Right cardiac atrium (tissue), 5 donors: ENCODE results near the gene ZNF519. TPM values are rescaled to one million over a fixed set of nuclear protein-coding genes. Genes with fewer than 3 reads are reported as not detected.
A peak's percentile ranks its signal among the peaks of the same experiment; 100 is the strongest.
"Not testable (repeated sequence)": the region's sequence is repeated elsewhere in the genome, so short reads cannot be mapped to it uniquely, and the experiment has no call there.

Source experiments
- ATAC-seq, 2 donors: fragments of 200-7000 bp; cut with Tn5 transposase; one replicate each; pipeline versions ENCODE4 v1.8.0 to v1.9.1; 2020; ENCODE audit warnings: moderate library complexity in 2 of 2, mild to moderate bottlenecking in 1 of 2
- DNase-seq, 3 donors: peaks; one replicate each; pipeline ENCODE4 v3.0.0-alpha.2; 2020
- H3K27ac ChIP-seq: one replicate; pipeline ENCODE4 v1.5.1; 2013; ENCODE audit warnings: mild to moderate bottlenecking, low read length, control low read depth, moderate library complexity
- H3K27me3 ChIP-seq: one replicate; pipeline ENCODE4 v1.6.1; 2013; ENCODE audit not compliant: control insufficient read depth, insufficient read depth
- H3K4me1 ChIP-seq: one replicate; pipeline ENCODE4 v1.6.1; 2013; ENCODE audit warnings: low read length; ENCODE audit not compliant: control insufficient read depth, insufficient read depth
- H3K4me3 ChIP-seq: one replicate; pipeline ENCODE4 v1.5.1; 2013; ENCODE audit warnings: low read length, control low read depth
- H3K9me3 ChIP-seq: one replicate; pipeline ENCODE4 v1.6.1; 2013; ENCODE audit warnings: low read length; ENCODE audit not compliant: control insufficient read depth
- WGBS: extraction: QIAGEN DNeasy Blood & Tissue Kit; methylation state at CpG from one replicate; pipeline ENCODE4 v1.1.7; 2013; 5-methylcytosine and 5-hydroxymethylcytosine counted together
- intact Hi-C, 4 donors: fragments of 100-400 bp; cut with DNase I; formaldehyde crosslinking; loops; one replicate each; pipeline versions ENCODE4 v1.11.0 to v1.14.0; 2022 to 2023
- polyA plus RNA-seq: library from polyadenylated mRNA; stranded (reverse); fragments of 200-250 nt; gene quantifications from one replicate; pipeline ENCODE4 v1.2.3, GENCODE V29; 2013
- total RNA-seq, 4 donors: library from RNA; stranded (reverse); fragmentation: NEBNext Ultra II Directional; extraction: Animal tissue kit (Norgen Biotek cat#: 25700); gene quantifications; one replicate each; pipeline ENCODE4 v1.2.1, GENCODE V29; 2021
- donor health status: healthy with polysubstance abuse.
- donor health status: DM: no; HTN: yes; CAD: no.
- donor health status: DM: no; HTN: no; CAD: no.
- donor health status: DM: no; HTN: yes; CAD: no; lungs with severe emphysema.
- donor health status: DM: yes; HTN: yes; CAD: no.

The ZNF519 gene
- total and polyA plus RNA-seq, 5 donors: 1.9 to 7.9 (median 4.9) TPM

DNA sequence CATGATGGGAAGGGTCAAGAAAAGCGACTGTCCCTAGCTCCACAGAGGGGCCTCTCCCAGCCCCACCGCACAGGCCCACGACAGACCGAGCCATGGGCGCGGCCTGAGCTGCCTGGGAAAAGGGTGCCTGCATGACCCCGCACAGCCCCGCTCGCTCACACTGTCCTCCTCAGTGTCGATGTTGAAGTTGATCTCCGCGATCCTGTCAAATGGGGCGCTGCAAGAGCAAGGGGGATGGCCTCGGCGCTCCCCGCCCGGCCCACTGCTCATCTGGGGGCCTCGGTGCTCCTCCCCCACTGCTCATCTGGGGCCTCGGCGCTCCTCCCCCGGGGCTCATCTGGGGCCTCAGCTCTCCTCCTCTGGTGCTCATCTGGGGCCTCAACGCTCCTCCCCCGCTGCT, 14.5 kb upstream of the ZNF519 start:
- H3K4me3 ChIP-seq, intact Hi-C loops, ATAC-seq, H3K27me3 ChIP-seq, H3K9me3 ChIP-seq, DNase-seq, H3K27ac ChIP-seq, H3K4me1 ChIP-seq: not testable (repeated sequence)
- 84% methylated on average over 23 of the region's 23 CpGs for WGBS

- H3K4me1 ChIP-seq, H3K9me3 ChIP-seq, DNase-seq, H3K27me3 ChIP-seq, intact Hi-C loops, ATAC-seq, H3K27ac ChIP-seq, H3K4me3 ChIP-seq: not testable (repeated sequence)
- WGBS: 88% methylated on average over 19 of the region's 19 CpGs
These were observed 13.5 kb upstream of the ZNF519 start for GRCh38 chr18:14145581-14146338.

DNA sequence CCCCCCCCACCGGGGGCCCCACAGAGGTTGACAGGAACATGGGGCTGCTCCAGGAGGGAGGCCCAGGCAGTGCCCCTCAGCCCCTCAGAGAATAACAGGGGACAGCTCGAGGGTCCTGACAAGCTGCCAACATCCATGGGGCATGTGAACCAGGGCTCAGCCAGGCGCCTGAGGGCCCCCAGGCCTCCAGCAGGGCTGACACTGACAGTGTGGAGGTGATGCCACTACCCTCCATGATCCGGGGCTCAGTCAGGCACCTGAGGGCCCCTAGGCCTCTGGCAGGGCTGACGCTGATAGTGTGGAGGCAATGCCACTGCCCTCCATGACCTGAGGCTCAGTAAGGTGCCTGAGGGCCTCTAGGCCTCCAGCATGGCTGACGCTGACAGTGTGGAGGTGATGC, 12.8 kb upstream of the ZNF519 start:
- ATAC-seq, H3K4me1 ChIP-seq, H3K27me3 ChIP-seq, H3K9me3 ChIP-seq, intact Hi-C loops, H3K4me3 ChIP-seq, DNase-seq, H3K27ac ChIP-seq: not testable (repeated sequence)
- 81% methylated on average over 6 of the region's 6 CpGs for whole genome bisulfite sequencing

DNA sequence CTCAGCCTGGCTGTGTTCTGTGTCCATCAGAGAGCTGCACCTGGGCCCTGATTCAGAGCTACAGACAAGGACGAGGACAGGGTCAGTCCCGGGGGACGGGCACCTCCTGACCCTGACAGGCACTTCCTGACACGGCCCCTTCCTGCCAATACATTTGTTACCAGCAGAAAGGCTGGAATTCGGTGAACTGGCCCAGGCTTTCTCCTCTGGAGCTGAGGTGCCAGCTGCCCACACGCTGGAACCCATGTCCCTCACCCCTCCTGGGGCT, 12.3 kb upstream of the ZNF519 start:
- ATAC-seq (no peak), DNase-seq (no peak)
- Histone ChIP-seq H3K4me1 (no peaks in the 10 kb centered on the region), H3K27ac (no peak overlapping the region), H3K27me3 (no peaks in the 10 kb centered on the region), H3K4me3 (no peak overlapping the region), H3K9me3 (no peaks in the 10 kb centered on the region)
- WGBS: 74% methylated on average over 6 of the region's 6 CpGs
- intact Hi-C loops: no loop called here

- DNase-seq, H3K4me1 ChIP-seq, H3K27me3 ChIP-seq, H3K4me3 ChIP-seq, intact Hi-C loops, H3K9me3 ChIP-seq, H3K27ac ChIP-seq: not testable (repeated sequence)
- peak; percentile 7 to 15 for ATAC-seq
- 77% methylated on average over 16 of the region's 16 CpGs for WGBS
These were observed 11.8 kb upstream of the ZNF519 start for GRCh38 chr18:14143871-14144627.

DNA sequence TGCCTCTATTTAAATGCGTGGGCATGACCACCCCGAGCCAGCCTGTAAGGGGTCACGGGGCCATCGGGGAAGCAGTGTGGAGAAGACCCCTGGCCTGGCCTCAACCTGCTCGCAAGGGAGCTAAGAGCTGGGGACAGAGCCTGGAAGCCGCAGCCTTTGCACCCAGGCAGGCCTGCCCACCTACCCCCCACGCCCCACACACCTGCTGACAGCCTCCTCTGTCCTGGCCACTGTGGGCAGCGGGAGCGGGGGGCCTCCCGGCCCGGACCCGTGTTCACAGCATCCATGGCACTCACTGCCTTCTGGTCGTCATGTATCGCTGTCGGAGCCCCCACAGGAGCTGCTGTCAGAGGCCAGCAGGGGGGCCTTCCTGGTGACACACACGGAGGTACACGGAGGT, 11.2 kb upstream of the ZNF519 start:
- peak; percentile 14 to 16 for ATAC-seq
- WGBS: 83% methylated on average over 15 of the region's 17 CpGs
- H3K9me3 ChIP-seq, intact Hi-C loops, DNase-seq, H3K27ac ChIP-seq, H3K4me3 ChIP-seq, H3K27me3 ChIP-seq, H3K4me1 ChIP-seq: not testable (repeated sequence)

- DNase-seq, H3K27me3 ChIP-seq, intact Hi-C loops, H3K27ac ChIP-seq, H3K4me3 ChIP-seq, ATAC-seq, H3K4me1 ChIP-seq, H3K9me3 ChIP-seq: not testable (repeated sequence)
- WGBS: 88% methylated on average over 9 of the region's 9 CpGs
These were observed 9.9 kb upstream of the ZNF519 start for GRCh38 chr18:14142177-14142576.

- ATAC-seq, H3K9me3 ChIP-seq, H3K27ac ChIP-seq, DNase-seq, intact Hi-C loops, H3K4me1 ChIP-seq, H3K27me3 ChIP-seq, H3K4me3 ChIP-seq: not testable (repeated sequence)
- WGBS: 80% methylated on average over 2 of the region's 2 CpGs
These were observed 7.3 kb upstream of the ZNF519 start for GRCh38 chr18:14139583-14139982.

DNA sequence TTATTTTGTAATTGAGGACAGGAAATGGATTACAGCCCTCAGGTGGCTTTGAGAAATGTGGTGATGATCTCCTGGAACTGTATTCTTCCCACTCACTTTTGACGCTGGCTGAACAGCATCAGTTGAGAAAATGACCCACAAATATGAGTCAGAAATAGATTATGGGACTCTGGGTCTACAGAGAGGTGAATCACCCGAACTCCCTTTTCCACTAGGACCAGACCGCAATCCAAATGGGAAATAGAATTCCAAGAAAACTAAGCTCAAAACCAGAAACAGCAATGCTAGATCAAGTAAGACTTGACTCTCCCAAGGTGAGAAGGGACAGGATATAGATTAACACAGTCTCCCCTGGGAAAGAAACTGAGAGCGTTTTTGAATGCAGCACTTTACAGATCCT, 5.7 kb upstream of the ZNF519 start:
- H3K27me3 ChIP-seq, DNase-seq, H3K4me3 ChIP-seq, intact Hi-C loops, H3K27ac ChIP-seq, ATAC-seq, H3K9me3 ChIP-seq, H3K4me1 ChIP-seq: not testable (repeated sequence)
- 73% methylated on average over 4 of the region's 4 CpGs for WGBS

GRCh38 chr18:14131696-14132270, 452 bp downstream of the ZNF519 start:
- intact Hi-C loops, H3K27me3 ChIP-seq, DNase-seq, H3K9me3 ChIP-seq, H3K4me1 ChIP-seq: not testable (repeated sequence)
- 1% methylated on average over 19 of the region's 27 CpGs for WGBS
- Histone ChIP-seq H3K27ac (peak overlapping the region; percentile 54), H3K4me3 (peak overlapping the region; percentile 67)
- peak; percentile 49 for ATAC-seq

DNA sequence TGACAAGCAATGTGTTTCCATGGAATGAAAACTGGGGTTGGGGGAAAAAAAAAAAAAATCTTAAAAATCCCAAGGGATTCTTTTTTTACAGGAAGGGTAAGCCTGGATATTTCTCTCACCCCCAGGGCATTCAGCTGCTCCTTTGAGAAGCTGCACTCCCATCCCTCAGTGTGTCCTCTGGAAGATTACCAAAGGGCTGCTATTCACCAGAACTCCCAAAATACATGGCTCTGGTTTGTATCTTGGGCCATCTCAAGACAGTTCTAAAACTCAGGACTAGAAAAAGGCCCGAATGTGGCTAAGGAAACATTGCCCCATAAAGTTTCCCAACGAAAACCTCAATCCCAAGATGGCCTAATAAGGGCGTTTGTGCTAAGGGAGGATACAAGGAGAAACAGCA, 1.4 kb downstream of the ZNF519 start:
- 19% methylated on average over 2 of the region's 3 CpGs for WGBS
- H3K4me3 ChIP-seq, ATAC-seq, H3K27me3 ChIP-seq, DNase-seq, H3K4me1 ChIP-seq, H3K9me3 ChIP-seq, intact Hi-C loops, H3K27ac ChIP-seq: not testable (repeated sequence)
